Fibroblast of peridontal ligament (primary cell): Measurements from ENCODE around the gene TMEM62.

Experiments
- DNase-seq: peaks from one replicate; pipeline ENCODE4 v3.0.0-alpha.2; 2010; ENCODE audit errors: extremely low read depth

The TMEM62 gene

GRCh38 chr15:43133430-43134156 lies at the start of gene TMEM62:
Gene TMEM62 (plus strand): TSS chr15:43133586. CDS start chr15:43133803, 217 bp downstream.
- DNase-seq = peak; percentile 46

- DNase-seq = peak; percentile 59
Measured at GRCh38 chr15:43085921-43086320, 47.5 kb upstream of the TMEM62 start.

- DNase-seq = peak; percentile 43
Measured at GRCh38 chr15:43086551-43086950, 46.8 kb upstream of the TMEM62 start.

GRCh38 chr15:43091859-43092258 lies 41.5 kb upstream of the TMEM62 start:
- no peak for DNase-seq

- peak; percentile 78 for DNase-seq
Measured at GRCh38 chr15:43093026-43093425, 40.4 kb upstream of the TMEM62 start.

GRCh38 chr15:43094416-43095030 lies 38.9 kb upstream of the TMEM62 start:
- no peak for DNase-seq

- no peak for DNase-seq
Measured at GRCh38 chr15:43095243-43095642, 38.1 kb upstream of the TMEM62 start.

- peak; percentile 50 for DNase-seq
Measured at GRCh38 chr15:43095708-43096347, 37.6 kb upstream of the TMEM62 start.

GRCh38 chr15:43096411-43096810 lies 37.0 kb upstream of the TMEM62 start:
- no peak for DNase-seq

GRCh38 chr15:43099105-43099845 lies 34.1 kb upstream of the TMEM62 start:
- no peak for DNase-seq

- DNase-seq = no peak
Measured at GRCh38 chr15:43100971-43101370, 32.4 kb upstream of the TMEM62 start.

GRCh38 chr15:43102187-43102586 lies 31.2 kb upstream of the TMEM62 start:
- no peak for DNase-seq

- no peak for DNase-seq
Measured at GRCh38 chr15:43103907-43104306, 29.5 kb upstream of the TMEM62 start.

GRCh38 chr15:43104426-43104825 lies 29.0 kb upstream of the TMEM62 start:
- no peak for DNase-seq

GRCh38 chr15:43105077-43105736 lies 28.2 kb upstream of the TMEM62 start:
- no peak for DNase-seq

GRCh38 chr15:43105778-43106485 lies 27.5 kb upstream of the TMEM62 start, which contains the start of gene UBR1:
Gene UBR1 (minus strand): TSS chr15:43106038. CDS start chr15:43106022, 16 bp downstream.
- peak; percentile 91 for DNase-seq

GRCh38 chr15:43106486-43106829 lies 26.9 kb upstream of the TMEM62 start:
- no peak for DNase-seq

- DNase-seq = no peak
Measured at GRCh38 chr15:43107751-43108150, 25.6 kb upstream of the TMEM62 start.

- no peak for DNase-seq
Measured at GRCh38 chr15:43111354-43111753, 22.0 kb upstream of the TMEM62 start.

- no peak for DNase-seq
Measured at GRCh38 chr15:43118286-43118685, 15.1 kb upstream of the TMEM62 start.

GRCh38 chr15:43118829-43119228 lies 14.6 kb upstream of the TMEM62 start:
- DNase-seq = no peak
